K562 (cell line): Measurements from ENCODE around the gene PHF19. TPM values are rescaled to one million over a fixed set of nuclear protein-coding genes. Genes with fewer than 3 reads are reported as not detected.
A peak's percentile ranks its signal among the peaks of the same experiment; 100 is the strongest.

Experiments used
- ATAC-seq: fragments of 200-7000 bp; cut with Tn5 transposase; 3 replicates; pipeline ENCODE4 v1.9.1; 2020; ENCODE audit warnings: moderate library complexity
- BruUV-seq: library from RNA; stranded (reverse); fragments of 400-500 nt; replicated peaks from 2 replicates; lab custom pipeline; 2021; lab: Mats Ljungman, UMichigan
- CTCF ChIA-PET: fragments of 300-600 bp; formaldehyde crosslinking; extraction: SDS; loops from one replicate; lab custom pipeline; 2021; ENCODE audit warnings: low intra/inter-chr PET ratio; lab: Yijun Ruan, JAX
- POLR2A ChIA-PET: fragments of 300-600, 350-650 bp; sonication (Branson Sonifier 250); formaldehyde crosslinking; extraction: SDS; loops from one replicate; lab custom pipeline; 2021; ENCODE audit warnings: antibody characterized with exemption, inconsistent platforms; lab: Yijun Ruan, JAX
- DNase-seq, 4 experiments: peaks; one replicate each; pipeline versions ENCODE4 v3.0.0 to v3.0.0-alpha.2; 2011 to 2018; ENCODE audit warnings: low spot score in 3 of 4, mixed read lengths in 3 of 4; ENCODE audit errors: extremely low read depth in 1 of 4
- FAIRE-seq: peaks from 2 replicates; lab custom pipeline; 2011; peaks lifted over from hg19 to GRCh38; lab: Jason Lieb, UNC
- H2AFZ ChIP-seq: 2 replicates; pipeline ENCODE4 v1.6.0; 2011; ENCODE audit warnings: low read depth, low read length, control low read depth, inconsistent platforms
- H3K27ac ChIP-seq: fragments of 200-600 bp; 3 replicates; pipeline ENCODE4 v1.8.0; 2011; ENCODE audit warnings: low read depth, mild to moderate bottlenecking, control low read depth, inconsistent platforms, low read length, moderate library complexity, mixed read lengths; ENCODE audit errors: extremely low read depth
- H3K27me3 ChIP-seq, 2 experiments: fragments of 300-600 bp in 1 of 2; 2 replicates in 1 of 2; 3 replicates in 1 of 2; pipeline versions ENCODE4 v1.6.0 to v1.8.0; 2011; ENCODE audit warnings: inconsistent platforms in 2 of 2, low read length in 2 of 2, mild to moderate bottlenecking in 1 of 2, mixed read lengths in 1 of 2, moderate library complexity in 1 of 2; ENCODE audit not compliant: control insufficient read depth in 2 of 2, insufficient read depth in 2 of 2
- H3K36me3 ChIP-seq: fragments of 300-600 bp; 3 replicates; pipeline ENCODE4 v1.8.0; 2011; ENCODE audit warnings: mild to moderate bottlenecking, low read length, inconsistent platforms; ENCODE audit not compliant: control insufficient read depth, insufficient read depth
- H3K4me1 ChIP-seq, 2 experiments: fragments of 200-600 bp in 1 of 2; replicated peaks in 1 of 2; 2 replicates in 1 of 2; 3 replicates in 1 of 2; pipeline versions ENCODE4 v1.5.1 to v1.8.0; 2011; ENCODE audit warnings: inconsistent platforms in 2 of 2, low read length in 2 of 2, mild to moderate bottlenecking in 1 of 2, mixed read lengths in 1 of 2, moderate library complexity in 1 of 2; ENCODE audit not compliant: control insufficient read depth in 2 of 2, insufficient read depth in 2 of 2
- H3K4me2 ChIP-seq: 2 replicates; pipeline ENCODE4 v1.6.1; 2011; ENCODE audit warnings: low read length, control low read depth, inconsistent platforms, mixed read lengths; ENCODE audit not compliant: insufficient read depth
- H3K4me3 ChIP-seq: fragments of 200-600 bp; sonication (generic), shearing (Covaris generic); 2 replicates; pipeline ENCODE4 v1.5.1; 2016; ENCODE audit warnings: control low read depth, inconsistent platforms
- H3K79me2 ChIP-seq: fragments of 200-600 bp; 3 replicates; pipeline ENCODE4 v1.8.0; 2011; ENCODE audit warnings: low read length, inconsistent platforms; ENCODE audit not compliant: control insufficient read depth, insufficient read depth
- H3K9ac ChIP-seq, 2 experiments: 2 replicates each; pipeline versions ENCODE4 v1.6.0 to v1.6.1; 2011; ENCODE audit warnings: low read depth in 2 of 2, low read length in 2 of 2, control low read depth in 1 of 2, inconsistent platforms in 1 of 2, mild to moderate bottlenecking in 1 of 2, mixed read lengths in 1 of 2; ENCODE audit not compliant: insufficient read depth in 1 of 2
- H3K9me1 ChIP-seq: one replicate; pipeline ENCODE4 v1.6.0; 2011; ENCODE audit warnings: inconsistent platforms, mild to moderate bottlenecking, low read length, moderate library complexity; ENCODE audit not compliant: control insufficient read depth, insufficient read depth
- H3K9me3 ChIP-seq: replicated peaks from 2 replicates; pipeline ENCODE4 v1.5.1; 2011; ENCODE audit warnings: low read depth, low read length, inconsistent platforms; ENCODE audit not compliant: control insufficient read depth, insufficient read depth
- H4K20me1 ChIP-seq: replicated peaks from 2 replicates; pipeline ENCODE4 v1.6.1; 2011; ENCODE audit warnings: low read length, inconsistent platforms, mixed read lengths; ENCODE audit not compliant: control insufficient read depth, insufficient read depth
- BCOR ChIP-seq: fragments of 450-650 bp; IDR thresholded peaks from 2 replicates; pipeline ENCODE4 v1.6.1; 2016
- BDP1 ChIP-seq: IDR thresholded peaks from 3 replicates; pipeline ENCODE4 v1.6.1; 2011; ENCODE audit not compliant: insufficient read length, insufficient read depth
- CBX3 ChIP-seq, 2 experiments: IDR thresholded peaks; 1 replicate in 1 of 2; 2 replicates in 1 of 2; pipeline ENCODE4 v1.6.1; 2012; ENCODE audit warnings: inconsistent platforms in 2 of 2, low read length in 2 of 2, borderline replicate concordance in 1 of 2, control low read depth in 1 of 2
- CEBPG ChIP-seq, 3 experiments: fragments of 200-800 bp in 1 of 3; sonication (Bioruptor generic) in 1 of 3; sonication (generic) in 1 of 3; formaldehyde crosslinking in 1 of 3; IDR thresholded peaks in 2 of 3; conservative IDR thresholded peaks in 1 of 3; 2 replicates each; pipeline versions ENCODE4 v1.6.1 to v1.8.0; 2016 to 2022; ENCODE audit warnings: missing compliant biosample characterization in 2 of 3, missing genetic modification characterization in 2 of 3, mild to moderate bottlenecking in 1 of 3, missing genetic modification reagents in 1 of 3
- DNMT1 ChIP-seq: fragments of 450-650 bp; IDR thresholded peaks from 2 replicates; pipeline ENCODE4 v1.6.1; 2016; ENCODE audit warnings: antibody characterized with exemption, mild to moderate bottlenecking
- JUN ChIP-seq, 2 experiments: sonication (generic) in 1 of 2; formaldehyde crosslinking in 1 of 2; IDR thresholded peaks; 2 replicates each; pipeline versions ENCODE4 v1.6.1 to v1.8.0; 2012 to 2022; ENCODE audit warnings: borderline replicate concordance in 2 of 2, mild to moderate bottlenecking in 2 of 2, improper control_type of control experiment in 1 of 2, low read depth in 1 of 2, low read length in 1 of 2, missing genetic modification reagents in 1 of 2
- KDM1A ChIP-seq, 2 experiments: fragments of 450-650 bp; IDR thresholded peaks; 2 replicates each; pipeline ENCODE4 v1.6.1; 2016; ENCODE audit warnings: mild to moderate bottlenecking in 2 of 2
- LARP7 ChIP-seq: fragments of 450-650 bp; IDR thresholded peaks from 2 replicates; pipeline ENCODE4 v1.6.1; 2016
- LEF1 ChIP-seq: fragments of 450-650 bp; IDR thresholded peaks from 2 replicates; pipeline ENCODE4 v1.6.1; 2016; ENCODE audit warnings: mild to moderate bottlenecking
- PTBP1 ChIP-seq: fragments of 200-400 bp; formaldehyde crosslinking; IDR thresholded peaks from 2 replicates; pipeline ENCODE4 v1.6.1; 2017; ENCODE audit warnings: low read depth, low read length
- RBM39 ChIP-seq: fragments of 200-400 bp; formaldehyde crosslinking; optimal IDR thresholded peaks from 2 replicates; pipeline ENCODE3; 2018; ENCODE audit warnings: low read depth, low read length
- SMARCC2 ChIP-seq: fragments of 450-650 bp; IDR thresholded peaks from 2 replicates; pipeline ENCODE4 v1.6.1; 2017; ENCODE audit warnings: antibody characterized with exemption, moderate library complexity, mild to moderate bottlenecking, low read depth
- TAF15 ChIP-seq: fragments of 200-400 bp; formaldehyde crosslinking; IDR thresholded peaks from 2 replicates; pipeline ENCODE4 v1.6.1; 2017; ENCODE audit warnings: mild to moderate bottlenecking, low read depth, low read length, moderate library complexity
- TSC22D4 ChIP-seq: fragments of 450-650 bp; IDR thresholded peaks from 2 replicates; pipeline ENCODE4 v1.6.1; 2016; ENCODE audit warnings: missing genetic modification characterization, missing biosample characterization, control low read depth
- U2AF2 ChIP-seq: fragments of 200-400 bp; formaldehyde crosslinking; optimal IDR thresholded peaks from 2 replicates; pipeline ENCODE3; 2017; ENCODE audit warnings: low read depth, mild to moderate bottlenecking, low read length
- ZKSCAN8 ChIP-seq: fragments of 200-800 bp; sonication (Bioruptor generic); IDR thresholded peaks from 2 replicates; pipeline ENCODE4 v1.6.1; 2016; ENCODE audit warnings: missing genetic modification characterization, missing compliant biosample characterization
- ZNF785 ChIP-seq: fragments of 250-450 bp; sonication (Bioruptor Pico); IDR thresholded peaks from 2 replicates; pipeline ENCODE4 v1.4.0; 2020; ENCODE audit warnings: mild to moderate bottlenecking
- WGBS: fragments of 100-300 bp; shearing (Covaris generic); methylation state at CpG from one replicate; pipeline ENCODE4 v1.1.6; 2016; ENCODE audit warnings: low coverage, mixed read lengths; ENCODE audit not compliant: insufficient coverage; ENCODE audit errors: missing lambda C conversion rate; 5-methylcytosine and 5-hydroxymethylcytosine counted together
- in situ Hi-C: fragments of 300-500 bp; cut with MboI; formaldehyde crosslinking; loops from 4 replicates; pipeline ENCODE4 v1.15.0; 2018; ENCODE audit warnings: inconsistent platforms, mixed read lengths
- intact Hi-C: fragments of 100-400 bp; cut with micrococcal nuclease; formaldehyde crosslinking; loops from 2 replicates; pipeline ENCODE4 v1.14.2; 2022
- polyA plus RNA-seq, 8 experiments: library from polyadenylated mRNA; depleted of rRNA in 4 of 8; stranded (reverse) in 5 of 8; unstranded in 3 of 8; fragments of >200 nt; fragmentation: Nextera tagmentation in 2 of 8; fragmentation: Illumina TruSeq in 1 of 8; extraction: Ambion mirVana in 2 of 8; extraction: Trizol in 1 of 8; gene quantifications; 2 replicates each; pipeline versions ENCODE4 v1.2.1 to v1.2.3, GENCODE V29; 2011 to 2014; ENCODE audit warnings: inconsistent platforms in 1 of 8, missing spikeins in 1 of 8
- total RNA-seq, 7 experiments: library from RNA; depleted of rRNA in 6 of 7; stranded (reverse); fragments of >200 nt in 6 of 7; fragmentation: Illumina TruSeq in 2 of 7; extraction: Trizol in 2 of 7; gene quantifications; 2 replicates each; pipeline versions ENCODE4 v1.2.1 to v1.2.3, GENCODE V29; 2011 to 2021; ENCODE audit warnings: low replicate concordance in 1 of 7
- TF ChIP-seq, protein P1 (sequence below): IDR thresholded peaks from 2 replicates; pipeline ENCODE4 v1.6.1; 2016; ENCODE audit warnings: missing genetic modification characterization, missing compliant biosample characterization
- TF ChIP-seq, protein P2 (sequence below): fragments of 250-450 bp; sonication (Bioruptor Pico); IDR thresholded peaks from 2 replicates; pipeline ENCODE4 v1.6.1; 2021; ENCODE audit warnings: mild to moderate bottlenecking
- TF ChIP-seq, protein P3 (sequence below), 2 experiments: fragments of 450-650 bp in 1 of 2; sonication (generic) in 1 of 2; formaldehyde crosslinking in 1 of 2; IDR thresholded peaks in 1 of 2; conservative IDR thresholded peaks in 1 of 2; 2 replicates each; pipeline versions ENCODE4 v1.6.1 to v1.8.1; 2016 to 2023; ENCODE audit warnings: mild to moderate bottlenecking in 2 of 2, moderate library complexity in 2 of 2, inconsistent platforms in 1 of 2, missing genetic modification reagents in 1 of 2

The PHF19 gene
- total and polyA plus RNA-seq, 9 of the 15 experiments (the other 6 are each of a cell fraction or from before 2014, with no cell fraction given): 95.8 to 403 (median 255) TPM

- no peaks in the 10 kb centered on the region for H3K36me3 ChIP-seq
- FAIRE-seq (no peak), DNase-seq (peak in 1 of 4 experiments; percentile 14), ATAC-seq (no peak)
- no TSS peak for BruUV-seq
- H4K20me1 ChIP-seq: no peaks in the 10 kb centered on the region
- H3K79me2 ChIP-seq: no peaks in the 10 kb centered on the region
- no peak overlapping the region for H3K27ac ChIP-seq
- no peak overlapping the region for H3K4me2 ChIP-seq
- H2AFZ ChIP-seq: no peak overlapping the region
- H3K9me3 ChIP-seq: no peaks in the 10 kb centered on the region
- H3K27me3 ChIP-seq: no peaks in the 10 kb centered on the region
- H3K4me1 ChIP-seq: peaks cover 28 to 42% of the 10 kb centered on the region in 2 experiments
- intact Hi-C loops (no loop called here), in situ Hi-C loops (no loop called here)
- ChIA-PET POLR2A (interaction anchor here (0.7 to 22.9 kb wide), 7 partner anchors 12 to 46 kb away, joined by 3 to 464 read pairs (median 5); partner anchors contain the start of gene PHF19), CTCF (no interaction called here)
- 81% methylated on average over 1 of the region's 1 CpG for WGBS
- no peak overlapping the region for H3K9ac ChIP-seq
- H3K9me1 ChIP-seq: no peaks in the 10 kb centered on the region
- no peak overlapping the region for H3K4me3 ChIP-seq
- TF ChIP-seq, protein P1, sequence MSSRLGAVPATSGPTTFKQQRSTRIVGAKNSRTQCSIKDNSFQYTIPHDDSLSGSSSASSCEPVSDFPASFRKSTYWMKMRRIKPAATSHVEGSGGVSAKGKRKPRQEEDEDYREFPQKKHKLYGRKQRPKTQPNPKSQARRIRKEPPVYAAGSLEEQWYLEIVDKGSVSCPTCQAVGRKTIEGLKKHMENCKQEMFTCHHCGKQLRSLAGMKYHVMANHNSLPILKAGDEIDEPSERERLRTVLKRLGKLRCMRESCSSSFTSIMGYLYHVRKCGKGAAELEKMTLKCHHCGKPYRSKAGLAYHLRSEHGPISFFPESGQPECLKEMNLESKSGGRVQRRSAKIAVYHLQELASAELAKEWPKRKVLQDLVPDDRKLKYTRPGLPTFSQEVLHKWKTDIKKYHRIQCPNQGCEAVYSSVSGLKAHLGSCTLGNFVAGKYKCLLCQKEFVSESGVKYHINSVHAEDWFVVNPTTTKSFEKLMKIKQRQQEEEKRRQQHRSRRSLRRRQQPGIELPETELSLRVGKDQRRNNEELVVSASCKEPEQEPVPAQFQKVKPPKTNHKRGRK (tag): peak; percentile 98
- no peak for TF ChIP-seq LARP7
- no peak for TF ChIP-seq LEF1
- TF ChIP-seq, protein P2, sequence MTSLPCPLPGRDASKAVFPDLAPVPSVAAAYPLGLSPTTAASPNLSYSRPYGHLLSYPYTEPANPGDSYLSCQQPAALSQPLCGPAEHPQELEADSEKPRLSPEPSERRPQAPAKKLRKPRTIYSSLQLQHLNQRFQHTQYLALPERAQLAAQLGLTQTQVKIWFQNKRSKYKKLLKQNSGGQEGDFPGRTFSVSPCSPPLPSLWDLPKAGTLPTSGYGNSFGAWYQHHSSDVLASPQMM: no peak
- TF ChIP-seq, protein P3, sequence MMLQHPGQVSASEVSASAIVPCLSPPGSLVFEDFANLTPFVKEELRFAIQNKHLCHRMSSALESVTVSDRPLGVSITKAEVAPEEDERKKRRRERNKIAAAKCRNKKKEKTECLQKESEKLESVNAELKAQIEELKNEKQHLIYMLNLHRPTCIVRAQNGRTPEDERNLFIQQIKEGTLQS (IDR thresholded peaks at IDR 0.05): no peak
- TF ChIP-seq, protein P3 (CRISPR knock-in tag; conservative IDR thresholded peaks at IDR 0.05): 0 out of 2 replicates have a peak, but pooled peaks have one; percentile 4
- no peak for TF ChIP-seq DNMT1
- TF ChIP-seq RBM39: peak; percentile 95
- no peak for TF ChIP-seq JUN (IDR thresholded peaks at IDR 0.05; ENCODE audit: borderline replicate concordance, low read depth, low read length)
- TF ChIP-seq JUN (CRISPR knock-in tag; IDR thresholded peaks at IDR 0.05; ENCODE audit: borderline replicate concordance): no peak
- TF ChIP-seq PTBP1: no peak
- TF ChIP-seq CEBPG (CRISPR knock-in tag; IDR thresholded peaks at IDR 0.05): no peak
- peak in 1 of 2 experiments; percentile 12; a peak in 1 of 4 replicates for TF ChIP-seq CEBPG (tag; conservative IDR thresholded peaks at IDR 0.05 in 1 of 2, IDR thresholded peaks at IDR 0.05 in 1 of 2)
- TF ChIP-seq U2AF2: no peak
- TF ChIP-seq ZKSCAN8 (CRISPR knock-in tag): no peak
- TF ChIP-seq SMARCC2: no peak
- no peak for TF ChIP-seq KDM1A (IDR thresholded peaks at IDR 0.05)
- no peak for TF ChIP-seq BCOR
- no peak for TF ChIP-seq BDP1
- no peak for TF ChIP-seq TSC22D4
- TF ChIP-seq TAF15: no peak
- TF ChIP-seq ZNF785: no peak
- no peak for TF ChIP-seq CBX3 (IDR thresholded peaks at IDR 0.05; ENCODE audit: borderline replicate concordance in 1 of 2, low read length in 2 of 2)
Measured at GRCh38 chr9:120889606-120890271, 12.8 kb upstream of the PHF19 start.
